ENCODE data around the gene PPIL4.

PPIL4 gene

DNA sequence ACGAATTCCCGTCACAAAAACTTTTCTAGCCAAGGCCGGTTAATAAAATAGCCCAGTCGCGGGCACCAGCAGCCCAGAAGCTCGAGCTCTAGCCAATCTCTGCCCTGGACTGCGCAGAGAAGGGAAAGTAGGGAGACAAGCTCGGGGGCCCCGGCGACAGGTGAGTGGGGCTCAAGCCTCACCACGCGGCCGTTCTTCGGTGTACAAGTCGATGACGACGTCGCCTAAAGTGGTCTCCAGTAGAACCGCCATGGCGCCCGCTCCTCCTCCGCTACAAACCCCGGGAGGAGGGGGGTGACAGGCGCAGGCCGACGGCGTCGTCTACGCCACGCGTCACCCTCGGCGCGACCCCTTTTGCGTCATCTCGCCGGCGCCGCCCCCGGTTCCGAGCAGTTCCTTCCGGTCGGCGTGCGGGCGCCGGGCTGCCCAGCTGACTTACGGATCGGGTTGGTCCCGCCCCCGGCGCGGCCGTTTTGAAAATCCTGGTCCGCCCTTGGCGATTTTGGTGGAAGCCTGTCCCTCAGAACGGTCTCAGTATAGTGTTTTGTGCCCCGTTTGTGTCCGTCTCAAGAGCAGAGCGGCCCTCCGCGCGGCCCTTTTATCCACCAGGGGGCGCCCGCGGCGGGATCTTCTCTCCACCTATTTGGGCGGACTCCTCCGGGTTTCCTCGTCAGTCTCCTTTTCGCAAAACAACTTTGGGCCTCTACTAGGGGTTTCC lies at the start of gene PPIL4:
Gene PPIL4 (minus strand): TSS at position 290 of the 718 bp plus-strand sequence. CDS start 38 bp downstream, at position 252.
- TF ChIP-seq, protein P1, sequence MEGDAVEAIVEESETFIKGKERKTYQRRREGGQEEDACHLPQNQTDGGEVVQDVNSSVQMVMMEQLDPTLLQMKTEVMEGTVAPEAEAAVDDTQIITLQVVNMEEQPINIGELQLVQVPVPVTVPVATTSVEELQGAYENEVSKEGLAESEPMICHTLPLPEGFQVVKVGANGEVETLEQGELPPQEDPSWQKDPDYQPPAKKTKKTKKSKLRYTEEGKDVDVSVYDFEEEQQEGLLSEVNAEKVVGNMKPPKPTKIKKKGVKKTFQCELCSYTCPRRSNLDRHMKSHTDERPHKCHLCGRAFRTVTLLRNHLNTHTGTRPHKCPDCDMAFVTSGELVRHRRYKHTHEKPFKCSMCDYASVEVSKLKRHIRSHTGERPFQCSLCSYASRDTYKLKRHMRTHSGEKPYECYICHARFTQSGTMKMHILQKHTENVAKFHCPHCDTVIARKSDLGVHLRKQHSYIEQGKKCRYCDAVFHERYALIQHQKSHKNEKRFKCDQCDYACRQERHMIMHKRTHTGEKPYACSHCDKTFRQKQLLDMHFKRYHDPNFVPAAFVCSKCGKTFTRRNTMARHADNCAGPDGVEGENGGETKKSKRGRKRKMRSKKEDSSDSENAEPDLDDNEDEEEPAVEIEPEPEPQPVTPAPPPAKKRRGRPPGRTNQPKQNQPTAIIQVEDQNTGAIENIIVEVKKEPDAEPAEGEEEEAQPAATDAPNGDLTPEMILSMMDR (IDR thresholded peaks at IDR 0.05; ENCODE audit: borderline replicate concordance, insufficient read depth, low read depth, low read length) = peak; percentile 81
- peak within 1 kb of the TSS; percentile 69 for H3K4me3 ChIP-seq (ENCODE audit: low read depth, low read length)

GRCh38 chr6:149593408-149593807 lies 47.6 kb upstream of the PPIL4 start:
- H3K4me3 ChIP-seq (ENCODE audit: low read depth, low read length) = no peak overlapping the region
- TF ChIP-seq, protein P1 (IDR thresholded peaks at IDR 0.05; ENCODE audit: borderline replicate concordance, insufficient read depth, low read depth, low read length) = no peak

GRCh38 chr6:149592983-149593382 lies 47.1 kb upstream of the PPIL4 start:
- TF ChIP-seq, protein P1 (IDR thresholded peaks at IDR 0.05; ENCODE audit: borderline replicate concordance, insufficient read depth, low read depth, low read length) = no peak
- H3K4me3 ChIP-seq (ENCODE audit: low read depth, low read length) = no peak overlapping the region

- H3K4me3 ChIP-seq (ENCODE audit: low read depth, low read length) = no peak overlapping the region
- TF ChIP-seq, protein P1 (IDR thresholded peaks at IDR 0.05; ENCODE audit: borderline replicate concordance, insufficient read depth, low read depth, low read length) = no peak
Observed at GRCh38 chr6:149586149-149586548, 40.3 kb upstream of the PPIL4 start.

GRCh38 chr6:149581349-149581748 lies 35.5 kb upstream of the PPIL4 start:
- TF ChIP-seq, protein P1 (IDR thresholded peaks at IDR 0.05; ENCODE audit: borderline replicate concordance, insufficient read depth, low read depth, low read length) = no peak
- H3K4me3 ChIP-seq (ENCODE audit: low read depth, low read length) = no peak overlapping the region

DNA sequence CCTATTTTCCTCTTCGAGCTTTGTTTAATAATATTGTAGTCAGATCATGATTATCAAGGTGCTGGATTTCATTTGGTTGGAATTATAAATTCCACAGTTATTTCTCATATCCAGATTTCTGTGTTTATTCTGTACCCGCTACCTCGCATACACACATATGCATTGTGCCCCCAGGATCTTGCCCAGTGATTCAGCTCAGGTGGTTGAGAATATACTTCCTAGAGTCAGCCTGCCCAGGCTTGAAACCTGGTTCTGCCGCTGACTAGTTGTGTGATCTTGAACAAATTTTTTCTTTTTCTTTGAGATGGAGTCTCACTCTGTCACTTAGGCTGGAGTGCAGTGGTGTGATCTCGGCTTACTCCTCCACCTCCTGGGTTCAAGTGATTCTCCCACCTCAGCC lies 35.0 kb upstream of the PPIL4 start:
- TF ChIP-seq, protein P1 (IDR thresholded peaks at IDR 0.05; ENCODE audit: borderline replicate concordance, insufficient read depth, low read depth, low read length) = no peak
- no peak overlapping the region for H3K4me3 ChIP-seq (ENCODE audit: low read depth, low read length)

- TF ChIP-seq, protein P1 (IDR thresholded peaks at IDR 0.05; ENCODE audit: borderline replicate concordance, insufficient read depth, low read depth, low read length) = no peak
- H3K4me3 ChIP-seq (ENCODE audit: low read depth, low read length) = no peak overlapping the region
Observed at GRCh38 chr6:149567945-149568585, 22.2 kb upstream of the PPIL4 start.
